HepG2 (cell line): ENCODE results near the gene CAMSAP2. TPM values are rescaled to one million over a fixed set of nuclear protein-coding genes. Genes with fewer than 3 reads are reported as not detected.

Experiments
- ATAC-seq: fragments of 200-7000 bp; cut with Tn5 transposase; 3 replicates; pipeline ENCODE4 v1.9.1; 2020; ENCODE audit warnings: mild to moderate bottlenecking, moderate library complexity
- BruUV-seq: library from RNA; stranded (reverse); fragments of 400-500 nt; replicated peaks from 2 replicates; lab custom pipeline; 2021; lab: Mats Ljungman, UMichigan
- CTCF ChIA-PET: fragments of 300-600 bp; formaldehyde crosslinking; extraction: SDS; loops from one replicate; lab custom pipeline; 2021; ENCODE audit warnings: low total read pairs, inconsistent platforms, low intra/inter-chr PET ratio; lab: Yijun Ruan, JAX
- POLR2A ChIA-PET: fragments of 350-600 bp; sonication (Branson Sonifier 250); formaldehyde crosslinking; loops from one replicate; lab custom pipeline; 2020; ENCODE audit warnings: antibody characterized with exemption, inconsistent platforms; lab: Yijun Ruan, JAX
- DNase-seq: peaks from one replicate; pipeline ENCODE4 v3.0.0-alpha.2; 2015; ENCODE audit warnings: low spot score
- FAIRE-seq: peaks from 3 replicates; lab custom pipeline; 2011; peaks lifted over from hg19 to GRCh38; lab: Jason Lieb, UNC
- H2AFZ ChIP-seq: one replicate; pipeline ENCODE4 v1.6.1; 2011; ENCODE audit warnings: low read length, inconsistent platforms
- H3K27ac ChIP-seq: fragments of 300-600 bp; 3 replicates; pipeline ENCODE4 v1.8.0; 2011; ENCODE audit warnings: mixed run types, mild to moderate bottlenecking, mixed read lengths, low read length, inconsistent platforms; ENCODE audit not compliant: insufficient read depth; ENCODE audit errors: extremely low read length
- H3K27me3 ChIP-seq, 2 experiments: fragments of 200-600 bp in 1 of 2; 2 replicates in 1 of 2; 3 replicates in 1 of 2; pipeline versions ENCODE4 v1.6.0 to v1.8.0; 2011; ENCODE audit warnings: low read length in 2 of 2, mild to moderate bottlenecking in 2 of 2, moderate library complexity in 2 of 2, inconsistent platforms in 1 of 2; ENCODE audit not compliant: insufficient read depth in 2 of 2, control insufficient read depth in 1 of 2
- H3K36me3 ChIP-seq, 2 experiments: fragments of 200-600 bp in 1 of 2; replicated peaks in 1 of 2; 2 replicates in 1 of 2; 3 replicates in 1 of 2; pipeline versions ENCODE4 v1.5.1 to v1.8.0; 2011; ENCODE audit warnings: low read length in 2 of 2, inconsistent platforms in 1 of 2; ENCODE audit not compliant: insufficient read depth in 2 of 2, control insufficient read depth in 1 of 2
- H3K4me1 ChIP-seq: 2 replicates; pipeline ENCODE4 v1.5.1; 2012; ENCODE audit warnings: low read length, inconsistent platforms; ENCODE audit not compliant: insufficient read depth
- H3K4me2 ChIP-seq: 2 replicates; pipeline ENCODE4 v1.6.0; 2011; ENCODE audit warnings: low read depth, low read length, inconsistent platforms
- H3K4me3 ChIP-seq, 3 experiments: fragments of 200-600 bp in 1 of 3; sonication (generic), shearing (Covaris generic) in 1 of 3; replicated peaks in 1 of 3; 2 replicates each; pipeline ENCODE4 v1.5.1; 2011 to 2016; ENCODE audit warnings: low read length in 3 of 3, inconsistent platforms in 2 of 3, low read depth in 2 of 3, mild to moderate bottlenecking in 2 of 3, control low read depth in 1 of 3, mixed read lengths in 1 of 3; ENCODE audit not compliant: insufficient read depth in 1 of 3
- H3K79me2 ChIP-seq: one replicate; pipeline ENCODE4 v1.6.1; 2011; ENCODE audit warnings: low read length, inconsistent platforms; ENCODE audit not compliant: insufficient read depth
- H3K9ac ChIP-seq: 2 replicates; pipeline ENCODE4 v1.6.0; 2011; ENCODE audit warnings: mild to moderate bottlenecking, low read depth, low read length, inconsistent platforms; ENCODE audit not compliant: insufficient read depth
- H3K9me3 ChIP-seq: 2 replicates; pipeline ENCODE4 v1.5.1; 2012; ENCODE audit warnings: mild to moderate bottlenecking, low read length
- H4K20me1 ChIP-seq: 2 replicates; pipeline ENCODE4 v1.6.0; 2011; ENCODE audit warnings: inconsistent platforms, mild to moderate bottlenecking, low read length, moderate library complexity; ENCODE audit not compliant: insufficient read depth
- CCDC6 ChIP-seq: sonication (generic); formaldehyde crosslinking; IDR thresholded peaks from 2 replicates; pipeline ENCODE4 v1.8.1; 2022; ENCODE audit warnings: mild to moderate bottlenecking, missing genetic modification reagents, moderate library complexity
- ELF1 ChIP-seq: sonication (generic); formaldehyde crosslinking; IDR thresholded peaks from 2 replicates; pipeline ENCODE4 v1.4.0; 2020; ENCODE audit warnings: missing genetic modification reagents
- HNF4G ChIP-seq, 2 experiments: sonication (generic) in 1 of 2; formaldehyde crosslinking in 1 of 2; IDR thresholded peaks; 2 replicates each; pipeline versions ENCODE4 v1.4.0 to v1.6.1; 2011 to 2020; ENCODE audit warnings: borderline replicate concordance in 2 of 2, low read depth in 2 of 2, mild to moderate bottlenecking in 2 of 2, low read length in 1 of 2, missing genetic modification reagents in 1 of 2, moderate library complexity in 1 of 2
- MED13 ChIP-seq: sonication (generic); formaldehyde crosslinking; IDR thresholded peaks from 2 replicates; pipeline ENCODE4 v1.5.0; 2020; ENCODE audit warnings: missing genetic modification reagents
- PRDM10 ChIP-seq: sonication (generic); formaldehyde crosslinking; IDR thresholded peaks from 2 replicates; pipeline ENCODE4 v1.4.0; 2020; ENCODE audit warnings: low read depth, missing genetic modification reagents
- SP140L ChIP-seq: sonication (generic); formaldehyde crosslinking; IDR thresholded peaks from 2 replicates; pipeline ENCODE4 v1.4.0; 2020; ENCODE audit warnings: missing genetic modification reagents, borderline replicate concordance
- SRSF1 ChIP-seq: fragments of 200-400 bp; formaldehyde crosslinking; optimal IDR thresholded peaks from 2 replicates; pipeline ENCODE3; 2017; ENCODE audit warnings: mild to moderate bottlenecking, low read depth, low read length, moderate library complexity
- TBP ChIP-seq: sonication (generic); formaldehyde crosslinking; IDR thresholded peaks from 2 replicates; pipeline ENCODE4 v1.5.0; 2020; ENCODE audit warnings: missing genetic modification reagents
- ZEB1 ChIP-seq: IDR thresholded peaks from 2 replicates; pipeline ENCODE4 v1.6.1; 2012; ENCODE audit warnings: mild to moderate bottlenecking, low read depth, inconsistent platforms; ENCODE audit not compliant: insufficient replicate concordance
- ZNF451 ChIP-seq: sonication (generic); formaldehyde crosslinking; IDR thresholded peaks from 2 replicates; pipeline ENCODE4 v1.5.0; 2020; ENCODE audit warnings: mild to moderate bottlenecking, missing genetic modification reagents
- WGBS: methylation state at CpG from one replicate; pipeline ENCODE4 v1.1.6; 2017; ENCODE audit warnings: low lambda C conversion rate; 5-methylcytosine and 5-hydroxymethylcytosine counted together
- in situ Hi-C: cut with HindIII; loops from 2 replicates; pipeline ENCODE4 v1.10.0; 2017; ENCODE audit warnings: low pct_unique_long_range_greater_than_20kb; ENCODE audit not compliant: extremely low pct_ligation_motif_present
- intact Hi-C: fragments of 100-400 bp; cut with micrococcal nuclease; formaldehyde crosslinking; loops from one replicate; pipeline ENCODE4 v1.10.0; 2022; ENCODE audit not compliant: unreplicated experiment
- polyA plus RNA-seq, 8 experiments: library from polyadenylated mRNA; depleted of rRNA in 3 of 8; stranded (reverse) in 7 of 8; unstranded in 1 of 8; fragments of >200 nt; fragmentation: Illumina TruSeq in 4 of 8; extraction: Trizol in 4 of 8; gene quantifications; 2 replicates each; pipeline versions ENCODE4 v1.2.1 to v1.2.3, GENCODE V29; 2011 to 2016; ENCODE audit warnings: low read depth in 4 of 8, missing spikeins in 1 of 8, mixed read lengths in 1 of 8; ENCODE audit not compliant: insufficient read depth in 1 of 8
- total RNA-seq, 5 experiments: library from RNA; depleted of rRNA; stranded (reverse); fragments of >200 nt; fragmentation: Illumina TruSeq; extraction: Trizol; gene quantifications; 2 replicates each; pipeline ENCODE4 v1.2.3, GENCODE V29; 2016; ENCODE audit warnings: low read depth in 1 of 5
- TF ChIP-seq, protein P1 (sequence below): sonication (generic); formaldehyde crosslinking; conservative IDR thresholded peaks from 2 replicates; pipeline ENCODE4 v1.8.0; 2022; ENCODE audit warnings: mild to moderate bottlenecking, moderate library complexity, missing genetic modification reagents
- TF ChIP-seq, protein P2 (sequence below): IDR thresholded peaks from 2 replicates; pipeline ENCODE4 v1.6.1; 2016; ENCODE audit warnings: mild to moderate bottlenecking
- TF ChIP-seq, protein P3 (sequence below): sonication (generic); formaldehyde crosslinking; IDR thresholded peaks from 2 replicates; pipeline ENCODE4 v1.4.0; 2020; ENCODE audit warnings: mild to moderate bottlenecking, missing genetic modification reagents
- TF ChIP-seq, protein P4 (sequence below): sonication (generic); formaldehyde crosslinking; IDR thresholded peaks from 2 replicates; pipeline ENCODE4 v1.5.1; 2020; ENCODE audit warnings: mild to moderate bottlenecking, missing genetic modification reagents, moderate library complexity

The CAMSAP2 gene
- total and polyA plus RNA-seq, 2 of the 13 experiments (the other 11 are each of a cell fraction or from before 2014, with no cell fraction given): 3.4 to 8.2 TPM

DNA sequence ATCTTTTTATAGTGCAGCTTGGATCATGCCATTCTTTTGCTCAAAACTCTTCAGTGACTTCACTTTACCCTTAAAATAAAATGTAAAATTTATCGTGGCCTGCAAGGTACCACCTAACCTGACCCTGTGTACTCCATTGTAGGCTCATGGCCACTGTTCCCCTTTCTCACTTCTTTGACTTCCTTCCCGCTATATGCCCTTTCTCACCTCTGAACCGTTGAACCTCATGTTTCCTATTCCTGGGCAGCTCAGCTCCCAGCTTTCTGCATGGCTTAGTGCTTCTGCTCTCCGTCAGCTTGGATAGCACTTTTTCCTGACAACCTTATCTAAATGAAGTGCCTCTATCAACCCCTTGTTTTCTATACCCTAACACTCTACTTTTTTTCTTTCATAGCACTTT, 73.0 kb downstream of the CAMSAP2 start:
- ATAC-seq (no peak), DNase-seq (no peak), FAIRE-seq (no peak)
- H3K9ac ChIP-seq: no peak overlapping the region
- ChIA-PET CTCF (no interaction called here), POLR2A (no interaction called here)
- H3K9me3 ChIP-seq: no peaks in the 10 kb centered on the region
- H3K27me3 ChIP-seq: no peaks in the 10 kb centered on the region
- no TSS peak for BruUV-seq
- no peaks in the 10 kb centered on the region for H3K79me2 ChIP-seq
- H3K36me3 ChIP-seq: peaks cover 4 to 9% of the 10 kb centered on the region in 2 experiments; a peak in 3 of 5 replicates
- H3K4me3 ChIP-seq: no peak overlapping the region
- no peak overlapping the region for H3K4me2 ChIP-seq
- 86% methylated on average over 4 of the region's 4 CpGs for WGBS
- TF ChIP-seq TBP (CRISPR knock-in tag) (no peak), SP140L (CRISPR knock-in tag) (no peak), ZEB1 (no peak), ELF1 (CRISPR knock-in tag) (no peak), PRDM10 (CRISPR knock-in tag) (no peak), ZNF451 (CRISPR knock-in tag) (no peak), MED13 (CRISPR knock-in tag) (no peak), SRSF1 (no peak), CCDC6 (no peak), HNF4G (IDR thresholded peaks at IDR 0.05; ENCODE audit: borderline replicate concordance, low read depth, low read length) (no peak), HNF4G (CRISPR knock-in tag; IDR thresholded peaks at IDR 0.05; ENCODE audit: borderline replicate concordance, low read depth) (no peak)
- TF ChIP-seq, protein P1, sequence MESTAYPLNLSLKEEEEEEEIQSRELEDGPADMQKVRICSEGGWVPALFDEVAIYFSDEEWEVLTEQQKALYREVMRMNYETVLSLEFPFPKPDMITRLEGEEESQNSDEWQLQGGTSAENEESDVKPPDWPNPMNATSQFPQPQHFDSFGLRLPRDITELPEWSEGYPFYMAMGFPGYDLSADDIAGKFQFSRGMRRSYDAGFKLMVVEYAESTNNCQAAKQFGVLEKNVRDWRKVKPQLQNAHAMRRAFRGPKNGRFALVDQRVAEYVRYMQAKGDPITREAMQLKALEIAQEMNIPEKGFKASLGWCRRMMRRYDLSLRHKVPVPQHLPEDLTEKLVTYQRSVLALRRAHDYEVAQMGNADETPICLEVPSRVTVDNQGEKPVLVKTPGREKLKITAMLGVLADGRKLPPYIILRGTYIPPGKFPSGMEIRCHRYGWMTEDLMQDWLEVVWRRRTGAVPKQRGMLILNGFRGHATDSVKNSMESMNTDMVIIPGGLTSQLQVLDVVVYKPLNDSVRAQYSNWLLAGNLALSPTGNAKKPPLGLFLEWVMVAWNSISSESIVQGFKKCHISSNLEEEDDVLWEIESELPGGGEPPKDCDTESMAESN (CRISPR knock-in tag): no peak
- TF ChIP-seq, protein P2, sequence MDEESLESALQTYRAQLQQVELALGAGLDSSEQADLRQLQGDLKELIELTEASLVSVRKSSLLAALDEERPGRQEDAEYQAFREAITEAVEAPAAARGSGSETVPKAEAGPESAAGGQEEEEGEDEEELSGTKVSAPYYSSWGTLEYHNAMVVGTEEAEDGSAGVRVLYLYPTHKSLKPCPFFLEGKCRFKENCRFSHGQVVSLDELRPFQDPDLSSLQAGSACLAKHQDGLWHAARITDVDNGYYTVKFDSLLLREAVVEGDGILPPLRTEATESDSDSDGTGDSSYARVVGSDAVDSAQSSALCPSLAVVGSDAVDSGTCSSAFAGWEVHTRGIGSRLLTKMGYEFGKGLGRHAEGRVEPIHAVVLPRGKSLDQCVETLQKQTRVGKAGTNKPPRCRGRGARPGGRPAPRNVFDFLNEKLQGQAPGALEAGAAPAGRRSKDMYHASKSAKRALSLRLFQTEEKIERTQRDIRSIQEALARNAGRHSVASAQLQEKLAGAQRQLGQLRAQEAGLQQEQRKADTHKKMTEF (CRISPR knock-in tag): no peak
- TF ChIP-seq, protein P3, sequence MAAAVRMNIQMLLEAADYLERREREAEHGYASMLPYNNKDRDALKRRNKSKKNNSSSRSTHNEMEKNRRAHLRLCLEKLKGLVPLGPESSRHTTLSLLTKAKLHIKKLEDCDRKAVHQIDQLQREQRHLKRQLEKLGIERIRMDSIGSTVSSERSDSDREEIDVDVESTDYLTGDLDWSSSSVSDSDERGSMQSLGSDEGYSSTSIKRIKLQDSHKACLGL (CRISPR knock-in tag): no peak
- TF ChIP-seq, protein P4, sequence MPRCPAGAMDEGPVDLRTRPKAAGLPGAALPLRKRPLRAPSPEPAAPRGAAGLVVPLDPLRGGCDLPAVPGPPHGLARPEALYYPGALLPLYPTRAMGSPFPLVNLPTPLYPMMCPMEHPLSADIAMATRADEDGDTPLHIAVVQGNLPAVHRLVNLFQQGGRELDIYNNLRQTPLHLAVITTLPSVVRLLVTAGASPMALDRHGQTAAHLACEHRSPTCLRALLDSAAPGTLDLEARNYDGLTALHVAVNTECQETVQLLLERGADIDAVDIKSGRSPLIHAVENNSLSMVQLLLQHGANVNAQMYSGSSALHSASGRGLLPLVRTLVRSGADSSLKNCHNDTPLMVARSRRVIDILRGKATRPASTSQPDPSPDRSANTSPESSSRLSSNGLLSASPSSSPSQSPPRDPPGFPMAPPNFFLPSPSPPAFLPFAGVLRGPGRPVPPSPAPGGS: no peak
- in situ Hi-C loops: no loop called here
- no peaks in the 10 kb centered on the region for H4K20me1 ChIP-seq
- H3K4me1 ChIP-seq: no peaks in the 10 kb centered on the region
- no peak overlapping the region for H2AFZ ChIP-seq
- H3K27ac ChIP-seq: no peak overlapping the region
- intact Hi-C loops: no loop called here
